GM21526 (cell line): ENCODE data around the gene CA11.

ENCODE experiments used
- ATAC-seq: cut with Tn5 transposase; IDR thresholded peaks from one replicate; pipeline ENCODE4 v1.9.1; 2021; ENCODE audit warnings: moderate library complexity; ENCODE audit not compliant: unreplicated experiment, low FRiP score

The CA11 gene

GRCh38 chr19:48595833-48596232 is 50.2 kb downstream of the CA11 start:
- ATAC-seq = no peak

DNA sequence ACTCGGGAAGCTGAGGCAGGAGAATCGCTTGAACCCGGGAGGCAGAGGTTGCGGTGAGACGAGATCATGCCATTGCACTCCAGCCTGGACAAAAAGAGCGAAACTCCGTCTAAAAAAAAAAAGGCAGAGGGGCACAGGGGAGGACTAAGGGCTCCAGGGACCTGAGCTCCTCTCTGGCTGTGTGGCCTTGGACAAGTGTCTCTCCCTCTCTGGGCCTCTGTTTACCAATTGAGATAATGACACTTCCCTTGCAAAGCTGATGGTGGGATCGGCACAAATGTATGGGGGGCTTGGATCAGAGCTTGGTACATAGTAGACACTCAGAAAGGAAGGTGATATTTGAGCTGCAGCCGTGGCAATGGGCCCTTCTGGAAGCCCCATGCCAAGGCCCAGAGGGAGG is 50.8 kb downstream of the CA11 start:
- ATAC-seq = no peak

GRCh38 chr19:48591021-48591420 is 55.0 kb downstream of the CA11 start:
- no peak for ATAC-seq

- no peak for ATAC-seq
These were observed 57.2 kb downstream of the CA11 start for GRCh38 chr19:48588670-48589401.
